Right lung (tissue), 5 donors: ENCODE measurements around the gene DOCK10. TPM values are rescaled to one million over a fixed set of nuclear protein-coding genes. Genes with fewer than 3 reads are reported as not detected.

Experiments
- DNase-seq, 2 donors: peaks; one replicate each; pipeline ENCODE4 v3.0.0-alpha.2; 2013
- polyA plus RNA-seq, 5 donors: library from polyadenylated mRNA; unstranded; fragments of 120-200 nt; gene quantifications; one replicate each; pipeline versions ENCODE4 v1.2.1 to v1.2.3, GENCODE V29; 2013; ENCODE audit warnings: inconsistent platforms in 1 of 5, low replicate concordance in 1 of 5; ENCODE audit not compliant: insufficient read length in 5 of 5, insufficient read depth in 1 of 5

Gene DOCK10
- polyA plus RNA-seq, 5 donors = 39.7 to 44.2 (median 42.8) TPM

DNA sequence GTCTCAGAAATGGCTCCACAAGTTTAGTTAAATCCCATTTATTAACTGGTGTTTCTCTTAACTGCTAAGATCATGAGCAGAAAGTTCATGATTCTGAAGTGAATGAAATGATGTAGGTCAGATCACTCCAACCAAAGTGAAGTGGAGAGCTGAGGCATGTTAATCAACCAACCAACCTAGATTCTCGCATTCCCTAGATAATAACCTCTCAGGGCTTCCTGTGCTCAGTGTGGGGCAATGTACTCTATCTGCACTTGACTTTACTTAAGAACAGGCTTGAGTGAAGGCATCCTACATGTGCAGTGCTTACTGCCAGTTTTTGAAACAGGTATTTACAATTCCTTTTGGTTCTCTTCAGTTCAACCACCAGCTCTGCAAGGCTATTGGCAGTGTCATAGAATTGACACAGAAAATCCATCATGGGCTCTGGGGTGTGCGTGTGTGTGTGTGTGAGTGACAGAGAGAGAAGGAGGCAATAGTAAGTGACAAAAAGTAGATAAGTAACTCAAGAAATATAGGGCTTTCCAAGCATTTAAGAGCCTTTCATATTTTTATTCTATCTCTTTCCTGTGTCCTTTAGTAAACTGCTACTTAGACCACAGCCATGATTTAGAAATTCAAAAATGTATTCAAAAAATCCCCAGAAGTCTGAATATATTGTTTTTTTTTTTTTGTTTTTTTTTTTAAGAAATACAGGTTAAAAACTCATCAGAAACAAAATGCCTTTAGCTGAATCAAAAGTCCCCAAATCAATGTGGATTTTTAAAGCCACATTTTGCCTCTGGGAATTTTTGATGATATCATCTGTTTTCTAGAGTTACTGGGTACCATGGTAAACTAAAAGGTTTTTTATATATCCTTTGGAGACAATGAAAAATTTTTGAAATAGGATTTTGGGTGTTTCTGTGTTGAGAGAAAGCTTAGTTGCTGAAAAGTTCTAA, 28.6 kb downstream of the DOCK10 start:
- peak; percentile 40 to 50 for DNase-seq

DNA sequence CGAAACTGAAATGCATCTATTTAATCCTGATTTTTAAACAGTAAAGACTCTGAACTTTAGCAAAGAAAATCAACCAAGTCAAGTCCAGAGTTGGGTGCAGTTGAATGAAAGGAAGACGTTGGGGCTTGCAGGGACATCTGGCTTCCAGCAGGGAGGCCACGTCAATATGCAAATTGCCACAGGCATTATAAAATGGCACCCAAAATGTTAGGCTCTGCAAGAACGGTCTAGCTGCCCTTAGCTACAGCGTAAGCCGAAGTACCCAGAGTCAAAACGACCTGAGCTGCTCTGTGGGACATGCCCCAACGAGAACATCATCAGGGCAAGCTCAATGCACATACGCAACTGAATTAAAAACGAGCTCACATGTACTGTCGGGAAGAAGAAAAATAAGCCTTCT, 30.7 kb downstream of the DOCK10 start:
- no peak for DNase-seq

- no peak for DNase-seq
These were observed 31.5 kb downstream of the DOCK10 start for GRCh38 chr2:225010804-225011203.

- DNase-seq = no peak
These were observed 32.5 kb downstream of the DOCK10 start for GRCh38 chr2:225009768-225010167.

GRCh38 chr2:225008935-225009334, 33.3 kb downstream of the DOCK10 start:
- no peak for DNase-seq

- DNase-seq = no peak
These were observed 34.0 kb downstream of the DOCK10 start for GRCh38 chr2:225008179-225008856.

- DNase-seq = no peak
These were observed 35.5 kb downstream of the DOCK10 start for GRCh38 chr2:225006730-225007129.

DNA sequence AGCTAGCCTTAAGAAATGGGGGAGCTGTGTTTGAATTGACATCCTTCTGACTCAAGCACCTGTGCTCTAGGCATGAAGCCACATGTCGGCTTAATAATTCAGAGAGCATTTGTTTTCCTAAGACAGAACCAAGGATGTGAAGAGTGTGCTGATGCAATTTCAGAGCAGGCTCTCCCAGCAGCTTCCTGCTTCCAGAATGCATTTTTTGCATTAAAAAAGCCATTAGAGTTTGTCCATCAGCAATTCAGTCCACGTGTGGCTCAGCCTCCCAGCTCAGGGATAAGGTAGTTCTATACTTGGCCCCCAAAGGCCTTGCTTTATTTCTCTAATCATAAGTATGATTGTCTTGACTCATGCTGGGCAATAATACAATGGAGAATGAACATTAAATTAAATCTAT, 37.7 kb downstream of the DOCK10 start:
- DNase-seq = no peak

- DNase-seq = no peak
These were observed 39.6 kb downstream of the DOCK10 start for GRCh38 chr2:225002656-225003045.

- DNase-seq = peak in 1 of 2 donors; percentile 59
These were observed 40.1 kb downstream of the DOCK10 start for GRCh38 chr2:225002039-225002655.

DNA sequence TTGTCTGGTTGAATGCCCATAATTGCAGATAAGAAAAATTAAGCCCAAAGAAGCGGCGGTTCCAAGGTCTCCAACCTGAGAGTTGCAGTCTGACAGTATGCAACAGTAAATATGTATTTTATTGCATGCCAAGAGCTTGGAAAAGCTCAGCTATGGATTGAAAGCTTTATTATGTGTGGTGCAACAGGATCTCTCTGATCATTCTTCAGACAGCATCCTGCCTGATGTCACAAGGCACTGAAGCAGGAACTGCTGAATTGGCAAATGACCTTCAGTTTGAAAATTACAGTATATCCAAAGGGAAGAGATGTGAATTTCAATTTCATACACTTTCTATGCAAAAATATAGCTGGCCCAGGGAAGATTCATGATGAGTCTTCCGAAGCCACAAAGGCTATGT, 42.5 kb downstream of the DOCK10 start:
- peak; percentile 84 for DNase-seq

- DNase-seq = no peak
These were observed 42.9 kb downstream of the DOCK10 start for GRCh38 chr2:224999321-224999720.

- DNase-seq = peak; percentile 77 to 78
These were observed 44.5 kb downstream of the DOCK10 start for GRCh38 chr2:224997802-224998201.

DNA sequence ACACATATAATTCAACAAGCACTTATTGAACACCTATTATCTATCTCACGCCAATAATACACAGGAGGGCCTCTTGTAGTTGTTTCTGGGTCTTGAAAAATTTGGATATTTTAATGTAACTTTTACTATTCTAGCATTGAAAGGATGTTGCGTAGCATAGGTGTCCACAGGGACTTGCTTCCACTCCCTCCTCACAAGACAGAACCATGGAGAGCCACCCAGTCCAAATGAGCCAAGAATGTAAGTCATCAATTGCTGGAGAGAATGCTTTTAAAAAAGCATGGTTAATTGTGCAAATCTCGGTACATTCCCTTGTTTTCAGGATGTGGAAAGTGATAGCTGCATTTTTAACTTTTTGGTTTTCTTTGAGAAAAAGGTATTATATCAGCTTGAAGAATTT, 46.8 kb downstream of the DOCK10 start:
- DNase-seq = no peak

DNA sequence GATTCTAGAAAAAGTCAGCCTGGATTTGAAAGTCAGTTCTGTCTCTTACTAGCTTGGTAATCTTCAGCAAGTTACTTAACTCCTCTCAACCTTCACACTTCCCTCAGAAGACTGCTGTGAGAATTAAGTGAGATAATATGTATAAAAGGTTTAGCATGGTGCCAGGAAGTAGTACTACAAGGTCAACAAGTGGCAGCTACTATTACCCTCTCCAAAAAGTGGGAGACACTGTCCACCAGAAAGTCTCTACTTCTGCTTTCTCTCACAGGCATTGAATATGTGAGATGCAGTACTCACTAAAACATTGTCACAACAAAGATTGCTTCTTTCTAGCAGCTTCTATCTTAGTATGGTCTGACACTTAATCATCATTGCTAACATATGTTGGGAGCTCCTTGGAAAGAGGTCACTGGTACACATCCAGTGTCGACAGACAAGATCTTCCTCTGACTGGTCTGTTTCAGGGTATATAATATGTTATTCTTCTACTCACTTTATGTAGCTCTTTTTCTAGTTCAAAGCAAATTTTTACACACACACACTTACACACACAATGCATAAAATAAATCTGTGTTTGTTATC, 47.9 kb downstream of the DOCK10 start:
- peak; percentile 40 to 45 for DNase-seq

DNA sequence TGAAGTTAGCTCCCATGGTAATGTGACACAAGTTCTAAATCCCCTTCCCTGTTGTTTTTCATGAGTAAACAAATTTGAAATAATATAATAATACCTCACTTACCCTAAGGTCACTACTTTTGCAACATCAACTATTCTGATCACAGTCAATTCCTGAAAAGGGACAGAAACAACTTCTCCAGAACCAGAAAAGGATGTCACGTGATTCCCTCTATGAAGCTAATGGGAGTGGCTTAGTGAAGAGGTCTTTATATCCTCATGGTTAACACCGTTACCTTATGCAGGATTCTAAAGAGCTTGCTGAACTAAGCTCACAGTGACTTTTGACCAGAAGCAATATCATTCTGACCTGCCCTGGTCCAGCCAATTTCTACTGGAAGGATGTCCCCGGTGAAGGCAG, 51.6 kb downstream of the DOCK10 start:
- DNase-seq = no peak

DNA sequence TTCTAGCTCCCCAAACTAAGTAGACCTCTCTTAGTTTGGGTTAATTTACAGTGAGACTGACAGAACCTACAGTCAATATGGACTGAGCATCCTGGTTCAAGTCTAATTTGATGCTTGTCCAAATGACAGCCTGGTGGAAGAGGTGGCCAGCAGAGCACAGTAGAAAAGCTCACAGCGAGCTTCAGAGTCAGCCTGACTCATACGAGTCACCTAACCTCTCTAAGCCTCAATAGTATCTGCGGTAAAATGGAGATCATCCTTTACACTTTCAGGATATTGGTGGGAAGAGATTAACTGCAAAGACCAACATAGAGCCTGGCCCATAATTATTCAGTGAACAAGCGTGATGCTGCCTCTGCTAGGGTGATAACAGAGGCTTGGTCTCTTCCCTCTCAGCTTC, 54.5 kb downstream of the DOCK10 start:
- DNase-seq = no peak

DNA sequence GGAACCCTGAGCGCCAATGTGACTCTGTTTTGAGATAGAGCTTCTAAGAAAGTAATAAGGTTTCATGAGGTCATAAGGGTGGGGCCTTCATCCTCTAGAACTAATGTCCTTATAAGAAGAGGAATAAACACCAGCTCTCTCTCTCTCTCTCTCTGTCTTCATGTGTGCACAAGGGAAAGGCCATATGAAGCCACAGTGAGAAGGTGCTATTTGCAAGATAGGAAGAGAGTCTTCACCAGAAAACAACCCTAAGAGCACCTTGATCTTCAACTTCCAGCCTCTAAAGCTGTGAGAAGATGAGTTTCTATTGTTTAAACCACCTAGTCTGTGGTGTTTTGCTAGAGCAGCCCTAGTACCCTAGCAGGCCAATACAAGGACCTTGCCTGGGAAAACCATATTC, 55.8 kb downstream of the DOCK10 start:
- DNase-seq = no peak

DNA sequence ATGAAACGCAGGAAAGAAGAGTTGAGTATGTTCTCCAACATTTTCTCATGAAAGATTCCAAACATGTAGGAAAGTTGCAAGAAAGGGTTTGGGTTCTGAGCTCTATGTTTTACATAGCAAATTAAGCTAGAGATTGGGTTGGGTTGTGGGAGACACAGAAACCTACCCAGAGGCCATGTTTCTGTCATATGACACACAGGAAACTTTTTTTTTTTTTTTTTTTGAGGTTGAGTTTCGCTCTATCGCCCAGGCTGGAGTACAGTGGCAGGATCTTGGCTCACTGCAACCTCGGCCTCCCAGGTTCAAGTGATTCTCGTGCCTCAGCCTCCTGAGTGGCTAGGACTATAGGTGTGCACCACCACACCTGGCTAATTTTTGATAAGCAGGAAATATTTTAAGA, 57.6 kb downstream of the DOCK10 start:
- no peak for DNase-seq

- DNase-seq = peak; percentile 53 to 67
These were observed 58.3 kb downstream of the DOCK10 start for GRCh38 chr2:224983712-224984554.
